Colonic mucosa (tissue), 4 donors: Measurements from ENCODE around the gene PRELID2. TPM values are rescaled to one million over a fixed set of nuclear protein-coding genes. Genes with fewer than 3 reads are reported as not detected.

Source experiments
- DNase-seq: peaks from one replicate; pipeline ENCODE4 v3.0.0-alpha.2; 2020
- H3K27ac ChIP-seq: fragments of 200-600 bp; one replicate; pipeline ENCODE4 v1.8.0; 2021
- H3K27me3 ChIP-seq: fragments of 200-600 bp; one replicate; pipeline ENCODE4 v1.8.0; 2021
- H3K36me3 ChIP-seq: fragments of 200-600 bp; one replicate; pipeline ENCODE4 v1.8.0; 2021
- H3K4me1 ChIP-seq: fragments of 200-600 bp; one replicate; pipeline ENCODE4 v1.8.0; 2021; ENCODE audit warnings: mild to moderate bottlenecking
- H3K4me3 ChIP-seq: fragments of 200-600 bp; one replicate; pipeline ENCODE4 v1.8.0; 2021
- H3K9ac ChIP-seq, 2 donors: one replicate each; pipeline ENCODE4 v1.7.0; 2013; ENCODE audit warnings: control low read depth in 2 of 2, low read depth in 2 of 2, low read length in 2 of 2
- H3K9me3 ChIP-seq: fragments of 200-600 bp; one replicate; pipeline ENCODE4 v1.8.0; 2021
- intact Hi-C: fragments of 100-400 bp; cut with DNase I; formaldehyde crosslinking; loops from one replicate; pipeline ENCODE4 v1.14.1; 2022
- total RNA-seq, 2 donors: library from RNA; stranded (reverse); fragmentation: NEBNext Ultra II Directional in 1 of 2; extraction: Animal tissue kit (Norgen Biotek cat#: 25700) in 1 of 2; gene quantifications; one replicate each; pipeline ENCODE4 v1.2.1, GENCODE V29; 2021
- TF ChIP-seq, protein P1 (sequence below): fragments of 200-600 bp; IDR thresholded peaks from one replicate; pipeline ENCODE4 v1.8.0; 2022; ENCODE audit warnings: antibody characterized with exemption, mild to moderate bottlenecking
- donor health status: healthy.
- donor health status: DM: no; HTN: no; CAD: no.
- donor health status: DM: no; HTN: no; CAD: no.

The PRELID2 gene
- total RNA-seq, 2 donors from 2014 or later = 96.2 to 105 TPM

DNA sequence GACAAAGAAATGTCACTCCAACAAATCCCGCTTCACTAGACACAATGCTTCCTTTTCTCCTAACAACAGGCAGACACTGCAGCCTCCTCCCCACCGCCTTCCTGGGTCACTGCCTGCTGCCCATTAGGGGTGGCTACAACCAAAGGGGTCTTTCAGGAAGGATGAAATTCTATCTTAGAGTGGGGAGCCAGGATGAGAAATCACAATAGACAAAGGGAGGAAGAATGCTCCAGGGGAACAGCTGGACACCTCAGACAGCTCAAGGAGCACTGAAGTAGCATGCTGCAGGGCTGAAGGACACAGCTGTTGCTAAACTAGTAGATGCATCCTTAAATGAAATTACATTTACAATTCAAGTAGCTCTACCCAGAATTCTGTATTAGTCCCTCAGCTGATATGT, 54.2 kb downstream of the PRELID2 start:
- Histone ChIP-seq H3K4me1 (no peaks in the 10 kb centered on the region), H3K9ac (no peak overlapping the region), H3K9me3 (no peaks in the 10 kb centered on the region), H3K4me3 (no peak overlapping the region), H3K27ac (no peak overlapping the region), H3K36me3 (no peaks in the 10 kb centered on the region), H3K27me3 (no peaks in the 10 kb centered on the region)
- no peak for DNase-seq
- TF ChIP-seq, protein P1, sequence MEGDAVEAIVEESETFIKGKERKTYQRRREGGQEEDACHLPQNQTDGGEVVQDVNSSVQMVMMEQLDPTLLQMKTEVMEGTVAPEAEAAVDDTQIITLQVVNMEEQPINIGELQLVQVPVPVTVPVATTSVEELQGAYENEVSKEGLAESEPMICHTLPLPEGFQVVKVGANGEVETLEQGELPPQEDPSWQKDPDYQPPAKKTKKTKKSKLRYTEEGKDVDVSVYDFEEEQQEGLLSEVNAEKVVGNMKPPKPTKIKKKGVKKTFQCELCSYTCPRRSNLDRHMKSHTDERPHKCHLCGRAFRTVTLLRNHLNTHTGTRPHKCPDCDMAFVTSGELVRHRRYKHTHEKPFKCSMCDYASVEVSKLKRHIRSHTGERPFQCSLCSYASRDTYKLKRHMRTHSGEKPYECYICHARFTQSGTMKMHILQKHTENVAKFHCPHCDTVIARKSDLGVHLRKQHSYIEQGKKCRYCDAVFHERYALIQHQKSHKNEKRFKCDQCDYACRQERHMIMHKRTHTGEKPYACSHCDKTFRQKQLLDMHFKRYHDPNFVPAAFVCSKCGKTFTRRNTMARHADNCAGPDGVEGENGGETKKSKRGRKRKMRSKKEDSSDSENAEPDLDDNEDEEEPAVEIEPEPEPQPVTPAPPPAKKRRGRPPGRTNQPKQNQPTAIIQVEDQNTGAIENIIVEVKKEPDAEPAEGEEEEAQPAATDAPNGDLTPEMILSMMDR = no peak
- intact Hi-C loops = no loop called here

DNA sequence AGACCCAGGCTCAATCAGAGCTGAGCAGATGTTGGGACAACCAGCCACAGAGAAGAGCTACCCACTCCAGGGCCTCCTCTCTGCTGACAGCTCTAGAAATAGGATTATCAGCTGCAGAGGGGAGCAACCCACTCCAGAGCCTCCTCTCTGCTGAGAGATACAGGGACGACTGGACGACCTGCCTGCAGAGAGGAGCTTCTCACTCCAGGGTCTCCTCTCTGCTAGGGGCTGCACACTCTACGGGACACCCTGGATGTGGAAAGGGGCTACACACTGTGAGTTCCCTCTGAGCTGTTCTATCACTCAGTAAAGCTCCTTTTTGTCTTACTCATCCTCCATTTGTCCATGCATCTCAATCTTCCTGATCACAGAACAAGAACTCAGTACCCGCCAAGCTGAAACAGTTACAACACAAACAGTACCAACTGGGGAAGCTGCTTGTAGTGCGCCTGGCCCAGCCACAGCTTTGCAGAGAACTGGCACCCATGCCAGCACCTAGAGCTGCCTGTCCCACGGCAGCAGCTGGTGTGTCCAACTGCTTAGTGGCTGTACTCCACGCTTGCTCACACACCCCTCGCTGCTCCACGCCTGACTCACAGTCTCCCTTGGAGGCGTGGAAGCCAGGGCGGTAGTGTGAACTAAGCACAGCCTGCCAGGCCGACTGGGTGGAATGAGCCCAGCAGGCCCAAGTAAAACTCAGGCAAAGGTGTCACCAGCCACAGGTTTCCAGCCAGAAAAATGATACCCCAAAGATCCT, 56.8 kb downstream of the PRELID2 start:
- Histone ChIP-seq H3K4me3 (no peak overlapping the region), H3K4me1 (no peaks in the 10 kb centered on the region), H3K9me3 (no peaks in the 10 kb centered on the region), H3K36me3 (no peaks in the 10 kb centered on the region), H3K27me3 (no peaks in the 10 kb centered on the region), H3K9ac (no peak overlapping the region), H3K27ac (no peak overlapping the region)
- TF ChIP-seq, protein P1 = no peak
- no peak for DNase-seq
- intact Hi-C loops = no loop called here

DNA sequence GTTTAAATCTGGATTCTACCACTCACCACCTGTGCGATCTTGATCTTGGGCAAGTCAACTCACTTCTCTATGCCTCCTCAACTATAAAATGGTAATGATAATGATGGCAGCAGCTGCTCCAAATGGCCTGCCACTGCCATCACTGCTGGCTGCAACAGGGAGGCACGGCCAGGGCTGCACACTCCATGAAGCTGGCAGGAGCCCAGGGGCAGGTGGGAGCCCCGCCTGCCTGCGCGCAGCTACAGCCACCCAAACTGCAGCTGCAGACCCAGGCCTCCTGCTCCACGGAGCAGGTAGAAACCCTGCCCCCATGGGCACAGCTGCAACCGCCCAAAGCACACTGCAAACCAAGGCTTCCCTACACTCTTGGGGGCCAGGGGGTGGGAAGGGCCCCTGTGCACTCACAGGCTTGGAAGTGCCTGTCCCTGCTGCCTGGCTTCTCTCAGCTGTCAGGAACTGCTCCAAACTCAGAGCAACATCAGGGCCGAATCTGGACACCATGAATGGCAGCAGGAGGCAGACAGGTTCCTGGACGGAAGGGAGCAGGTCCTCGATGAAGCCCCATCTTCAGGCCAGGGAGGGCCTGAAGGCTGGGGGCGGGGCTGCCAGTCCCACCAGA, 57.6 kb downstream of the PRELID2 start:
- H3K36me3 ChIP-seq = no peaks in the 10 kb centered on the region
- no peak overlapping the region for H3K27ac ChIP-seq
- no peaks in the 10 kb centered on the region for H3K9me3 ChIP-seq
- intact Hi-C loops = no loop called here
- no peak for DNase-seq
- H3K27me3 ChIP-seq = no peaks in the 10 kb centered on the region
- no peaks in the 10 kb centered on the region for H3K4me1 ChIP-seq
- TF ChIP-seq, protein P1 = no peak
- no peak overlapping the region for H3K4me3 ChIP-seq
- H3K9ac ChIP-seq = no peak overlapping the region

DNA sequence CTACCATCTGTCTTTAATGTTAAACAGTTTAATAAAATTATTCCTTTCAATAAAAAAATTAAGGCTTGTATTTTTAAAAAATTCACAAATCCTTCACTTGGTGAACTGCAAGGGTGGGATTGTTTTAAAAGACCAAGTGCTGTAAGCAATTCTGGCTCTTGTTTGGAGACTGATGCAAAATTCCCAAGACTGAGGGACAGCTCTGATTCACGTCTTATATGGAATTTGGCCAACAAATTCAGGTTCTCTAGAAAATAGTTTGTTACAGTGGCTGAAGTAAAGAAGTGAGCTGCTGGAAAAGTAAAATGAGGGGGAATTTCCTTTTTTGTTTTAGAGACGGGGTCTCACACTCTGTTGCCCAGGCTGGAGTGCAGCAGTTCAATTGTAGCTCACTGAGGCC, 58.3 kb downstream of the PRELID2 start:
- Histone ChIP-seq H3K27ac (no peak overlapping the region), H3K9me3 (no peaks in the 10 kb centered on the region), H3K4me1 (no peaks in the 10 kb centered on the region), H3K36me3 (no peaks in the 10 kb centered on the region), H3K4me3 (no peak overlapping the region), H3K9ac (no peak overlapping the region), H3K27me3 (no peaks in the 10 kb centered on the region)
- intact Hi-C loops = no loop called here
- DNase-seq = no peak
- TF ChIP-seq, protein P1 = no peak

DNA sequence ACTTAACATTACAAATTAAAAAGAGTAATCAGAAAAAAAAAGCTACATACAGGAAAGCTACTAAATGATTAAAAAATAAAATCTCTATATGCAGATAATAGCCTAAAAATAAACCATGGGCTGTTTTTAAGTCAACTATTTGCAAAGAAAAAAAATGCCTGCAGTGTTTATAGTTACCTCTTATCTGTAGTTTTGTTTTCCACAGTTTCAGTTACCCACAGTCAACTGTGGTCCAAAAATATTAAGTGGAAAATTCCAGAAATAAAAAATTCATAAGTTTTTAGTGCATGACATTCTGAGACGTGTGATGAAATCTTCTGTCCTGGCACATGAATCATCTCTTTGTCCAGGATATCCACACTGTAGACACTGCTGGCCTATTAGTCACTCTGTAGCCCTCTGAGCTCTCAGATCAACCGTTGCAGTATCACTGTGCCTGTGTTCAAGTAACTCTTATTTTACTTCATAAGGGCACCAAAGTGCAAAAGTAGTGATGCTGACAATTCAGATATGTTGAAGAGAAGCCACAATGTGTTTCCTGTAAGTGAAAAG, 59.2 kb downstream of the PRELID2 start:
- Histone ChIP-seq H3K27me3 (no peaks in the 10 kb centered on the region), H3K4me3 (no peak overlapping the region), H3K27ac (no peak overlapping the region), H3K9me3 (no peaks in the 10 kb centered on the region), H3K4me1 (no peaks in the 10 kb centered on the region), H3K9ac (no peak overlapping the region), H3K36me3 (no peaks in the 10 kb centered on the region)
- intact Hi-C loops = no loop called here
- no peak for DNase-seq
- TF ChIP-seq, protein P1 = no peak
